ENCODE data around the gene TRIM17.

Gene TRIM17

DNA sequence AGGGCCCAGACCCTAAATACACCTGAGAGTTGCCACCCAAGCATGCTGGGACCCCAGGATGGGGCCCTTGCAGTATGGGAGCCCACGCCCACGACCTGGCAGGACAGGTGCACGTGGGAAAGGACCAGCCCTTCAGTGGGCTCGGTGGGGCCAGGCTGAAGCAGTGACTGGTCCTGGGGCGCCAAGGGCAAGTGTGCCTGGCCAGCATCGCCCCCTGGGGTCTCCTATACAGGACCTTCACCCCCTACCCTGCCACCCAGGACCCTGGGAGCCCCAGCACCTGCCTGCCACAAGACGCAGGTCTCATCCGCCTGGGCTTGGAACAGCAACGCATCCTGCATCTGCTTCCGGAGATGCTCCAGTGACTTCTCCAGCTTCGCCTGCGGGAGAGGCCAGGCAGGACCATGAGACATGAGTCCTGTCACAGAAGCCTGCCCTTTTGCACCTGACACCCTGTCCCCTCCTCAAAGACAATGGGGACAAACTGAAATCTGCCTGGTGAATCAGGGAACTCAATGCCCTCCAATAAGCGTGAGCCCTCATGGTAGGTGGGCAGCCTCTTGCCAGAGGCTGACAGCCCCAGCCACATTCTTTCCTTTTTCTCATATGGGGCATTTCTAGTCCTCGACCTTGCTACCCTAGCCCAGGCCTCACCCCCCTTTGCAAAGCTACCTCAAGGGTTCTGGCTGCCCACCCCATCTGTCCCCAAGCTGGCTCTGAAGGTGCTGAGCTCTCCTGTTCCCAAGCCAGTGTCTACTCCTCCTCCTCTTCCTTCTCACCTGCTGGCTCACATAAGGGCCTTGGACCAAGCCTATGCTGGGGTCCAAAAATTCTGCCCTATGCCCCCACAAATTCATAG, 14.7 kb downstream of the TRIM17 start:
- H3K27me3 ChIP-seq (ENCODE audit: control insufficient read depth in 1 of 2, insufficient read depth in 2 of 2, low read length in 2 of 2): no peaks in the 10 kb centered on the region
- peaks cover 11 to 49% of the 10 kb centered on the region in 2 donors for H3K36me3 ChIP-seq (ENCODE audit: control insufficient read depth in 1 of 2, insufficient read depth in 2 of 2, low read length in 2 of 2)
- no peak overlapping the region for H3K4me3 ChIP-seq (ENCODE audit: low read depth in 1 of 2, low read length in 2 of 2)
- H3K27ac ChIP-seq (ENCODE audit: low read depth, low read length): no peak overlapping the region
- H3K9me3 ChIP-seq (ENCODE audit: control insufficient read depth in 1 of 2, low read length in 2 of 2): no peaks in the 10 kb centered on the region
- peaks cover 21 to 28% of the 10 kb centered on the region in 2 donors for H3K4me1 ChIP-seq (ENCODE audit: control insufficient read depth in 1 of 2, insufficient read depth in 2 of 2, low read length in 2 of 2)
- no peak overlapping the region for H3K9ac ChIP-seq (ENCODE audit: low read depth in 1 of 2, low read length in 2 of 2)

DNA sequence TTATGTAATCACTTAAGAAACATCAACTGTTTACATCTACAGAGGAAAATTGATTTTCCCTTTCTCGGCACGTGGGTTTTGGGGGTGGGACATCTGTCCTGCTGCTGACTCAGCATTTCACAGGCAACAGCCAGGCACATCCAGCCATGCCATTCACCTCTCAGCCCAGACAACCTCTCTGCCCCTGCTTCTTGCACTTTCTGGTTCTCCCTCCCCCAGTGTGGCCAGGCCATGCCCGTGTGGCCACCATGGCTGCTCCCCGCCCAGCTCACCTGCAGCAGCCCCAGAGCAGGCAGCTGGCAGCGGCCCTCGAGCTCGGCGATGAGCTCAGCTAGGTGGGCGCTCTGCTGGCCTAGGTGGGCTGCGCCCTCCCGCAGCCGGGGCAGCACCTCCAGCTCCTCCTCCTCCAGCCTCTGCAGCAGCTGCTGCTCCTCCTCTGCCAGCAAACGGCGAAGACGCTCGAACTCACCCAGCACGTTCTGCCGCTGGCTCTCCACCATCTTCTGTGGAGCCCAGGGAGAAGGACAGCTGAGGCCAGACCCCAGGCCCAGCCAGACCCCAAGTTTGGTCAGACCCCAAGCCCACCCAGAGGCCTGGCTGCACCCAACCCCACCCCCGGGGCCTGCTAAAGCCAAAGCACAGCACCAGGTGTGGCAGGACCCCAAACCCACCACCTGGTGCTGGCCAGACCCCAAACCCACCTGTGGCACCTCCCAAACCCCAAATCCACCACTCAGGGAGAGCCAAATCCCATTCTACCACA, 15.8 kb downstream of the TRIM17 start:
- no peaks in the 10 kb centered on the region for H3K27me3 ChIP-seq (ENCODE audit: control insufficient read depth in 1 of 2, insufficient read depth in 2 of 2, low read length in 2 of 2)
- H3K27ac ChIP-seq (ENCODE audit: low read depth, low read length): no peak overlapping the region
- H3K4me1 ChIP-seq (ENCODE audit: control insufficient read depth in 1 of 2, insufficient read depth in 2 of 2, low read length in 2 of 2): peaks cover 21 to 28% of the 10 kb centered on the region in 2 donors
- H3K9ac ChIP-seq (ENCODE audit: low read depth in 1 of 2, low read length in 2 of 2): no peak overlapping the region
- H3K36me3 ChIP-seq (ENCODE audit: control insufficient read depth in 1 of 2, insufficient read depth in 2 of 2, low read length in 2 of 2): peaks cover 21 to 60% of the 10 kb centered on the region in 2 donors
- no peaks in the 10 kb centered on the region for H3K9me3 ChIP-seq (ENCODE audit: control insufficient read depth in 1 of 2, low read length in 2 of 2)
- H3K4me3 ChIP-seq (ENCODE audit: low read depth in 1 of 2, low read length in 2 of 2): no peak overlapping the region

- peaks cover 24 to 63% of the 10 kb centered on the region in 2 donors for H3K36me3 ChIP-seq (ENCODE audit: control insufficient read depth in 1 of 2, insufficient read depth in 2 of 2, low read length in 2 of 2)
- H3K9ac ChIP-seq (ENCODE audit: low read depth in 1 of 2, low read length in 2 of 2): no peak overlapping the region
- H3K27ac ChIP-seq (ENCODE audit: low read depth, low read length): no peak overlapping the region
- H3K4me3 ChIP-seq (ENCODE audit: low read depth in 1 of 2, low read length in 2 of 2): no peak overlapping the region
- no peaks in the 10 kb centered on the region for H3K9me3 ChIP-seq (ENCODE audit: control insufficient read depth in 1 of 2, low read length in 2 of 2)
- no peaks in the 10 kb centered on the region for H3K27me3 ChIP-seq (ENCODE audit: control insufficient read depth in 1 of 2, insufficient read depth in 2 of 2, low read length in 2 of 2)
- peaks cover 15 to 23% of the 10 kb centered on the region in 2 donors for H3K4me1 ChIP-seq (ENCODE audit: control insufficient read depth in 1 of 2, insufficient read depth in 2 of 2, low read length in 2 of 2)
Measured at GRCh38 chr1:228400237-228400651, 16.4 kb downstream of the TRIM17 start.

- Histone ChIP-seq H3K4me3 (ENCODE audit: low read depth in 1 of 2, low read length in 2 of 2) (no peak overlapping the region), H3K27ac (ENCODE audit: low read depth, low read length) (no peak overlapping the region), H3K4me1 (ENCODE audit: control insufficient read depth in 1 of 2, insufficient read depth in 2 of 2, low read length in 2 of 2) (peaks cover 10 to 17% of the 10 kb centered on the region in 2 donors), H3K9ac (ENCODE audit: low read depth in 1 of 2, low read length in 2 of 2) (no peak overlapping the region), H3K27me3 (ENCODE audit: control insufficient read depth in 1 of 2, insufficient read depth in 2 of 2, low read length in 2 of 2) (no peaks in the 10 kb centered on the region), H3K36me3 (ENCODE audit: control insufficient read depth in 1 of 2, insufficient read depth in 2 of 2, low read length in 2 of 2) (peaks cover 24 to 69% of the 10 kb centered on the region in 2 donors), H3K9me3 (ENCODE audit: control insufficient read depth in 1 of 2, low read length in 2 of 2) (no peaks in the 10 kb centered on the region)
Measured at GRCh38 chr1:228399531-228400236, 17.0 kb downstream of the TRIM17 start.

- H3K9ac ChIP-seq (ENCODE audit: low read depth in 1 of 2, low read length in 2 of 2): no peak overlapping the region
- H3K27ac ChIP-seq (ENCODE audit: low read depth, low read length): no peak overlapping the region
- H3K27me3 ChIP-seq (ENCODE audit: control insufficient read depth in 1 of 2, insufficient read depth in 2 of 2, low read length in 2 of 2): no peaks in the 10 kb centered on the region
- H3K9me3 ChIP-seq (ENCODE audit: control insufficient read depth in 1 of 2, low read length in 2 of 2): no peaks in the 10 kb centered on the region
- H3K4me1 ChIP-seq (ENCODE audit: control insufficient read depth in 1 of 2, insufficient read depth in 2 of 2, low read length in 2 of 2): peaks cover 2 to 9% of the 10 kb centered on the region in 2 donors
- peaks cover 24 to 71% of the 10 kb centered on the region in 2 donors for H3K36me3 ChIP-seq (ENCODE audit: control insufficient read depth in 1 of 2, insufficient read depth in 2 of 2, low read length in 2 of 2)
- no peak overlapping the region for H3K4me3 ChIP-seq (ENCODE audit: low read depth in 1 of 2, low read length in 2 of 2)
Measured at GRCh38 chr1:228398741-228399461, 17.8 kb downstream of the TRIM17 start.

DNA sequence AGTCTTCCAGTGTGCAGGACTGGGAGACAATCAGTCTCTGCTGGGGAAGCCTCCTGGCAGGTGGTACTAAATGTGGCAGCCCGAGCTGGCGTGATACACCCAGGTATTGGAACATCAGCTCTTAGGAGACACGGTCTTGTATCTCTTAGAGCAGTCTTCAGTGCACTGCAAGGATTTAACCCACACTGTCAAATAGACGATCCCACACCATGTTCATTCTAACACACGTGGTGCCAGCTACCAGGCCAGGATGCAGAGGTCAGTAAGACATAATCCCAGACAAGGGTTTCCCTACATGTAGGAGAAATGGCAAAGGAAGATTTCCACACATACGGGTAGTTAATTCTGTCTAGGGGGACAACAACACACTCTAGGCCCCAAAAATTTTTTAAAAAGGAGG, 18.7 kb downstream of the TRIM17 start:
- H3K27ac ChIP-seq (ENCODE audit: low read depth, low read length): no peak overlapping the region
- peaks cover 24 to 68% of the 10 kb centered on the region in 2 donors for H3K36me3 ChIP-seq (ENCODE audit: control insufficient read depth in 1 of 2, insufficient read depth in 2 of 2, low read length in 2 of 2)
- H3K9me3 ChIP-seq (ENCODE audit: control insufficient read depth in 1 of 2, low read length in 2 of 2): no peaks in the 10 kb centered on the region
- no peak overlapping the region for H3K9ac ChIP-seq (ENCODE audit: low read depth in 1 of 2, low read length in 2 of 2)
- H3K27me3 ChIP-seq (ENCODE audit: control insufficient read depth in 1 of 2, insufficient read depth in 2 of 2, low read length in 2 of 2): no peaks in the 10 kb centered on the region
- H3K4me1 ChIP-seq (ENCODE audit: control insufficient read depth in 1 of 2, insufficient read depth in 2 of 2, low read length in 2 of 2): peaks cover 0 to 3% of the 10 kb centered on the region in 2 donors
- no peak overlapping the region for H3K4me3 ChIP-seq (ENCODE audit: low read depth in 1 of 2, low read length in 2 of 2)

GRCh38 chr1:228396770-228397662, 19.6 kb downstream of the TRIM17 start:
- H3K27me3 ChIP-seq (ENCODE audit: control insufficient read depth in 1 of 2, insufficient read depth in 2 of 2, low read length in 2 of 2): no peaks in the 10 kb centered on the region
- no peak overlapping the region for H3K4me3 ChIP-seq (ENCODE audit: low read depth in 1 of 2, low read length in 2 of 2)
- no peak overlapping the region for H3K9ac ChIP-seq (ENCODE audit: low read depth in 1 of 2, low read length in 2 of 2)
- H3K4me1 ChIP-seq (ENCODE audit: control insufficient read depth in 1 of 2, insufficient read depth in 2 of 2, low read length in 2 of 2): no peaks in the 10 kb centered on the region
- peaks cover 24 to 64% of the 10 kb centered on the region in 2 donors for H3K36me3 ChIP-seq (ENCODE audit: control insufficient read depth in 1 of 2, insufficient read depth in 2 of 2, low read length in 2 of 2)
- H3K9me3 ChIP-seq (ENCODE audit: control insufficient read depth in 1 of 2, low read length in 2 of 2): no peaks in the 10 kb centered on the region
- no peak overlapping the region for H3K27ac ChIP-seq (ENCODE audit: low read depth, low read length)

GRCh38 chr1:228394571-228395394, 21.9 kb downstream of the TRIM17 start:
- Histone ChIP-seq H3K27ac (ENCODE audit: low read depth, low read length) (no peak overlapping the region), H3K27me3 (ENCODE audit: control insufficient read depth in 1 of 2, insufficient read depth in 2 of 2, low read length in 2 of 2) (no peaks in the 10 kb centered on the region), H3K4me1 (ENCODE audit: control insufficient read depth in 1 of 2, insufficient read depth in 2 of 2, low read length in 2 of 2) (no peaks in the 10 kb centered on the region), H3K36me3 (ENCODE audit: control insufficient read depth in 1 of 2, insufficient read depth in 2 of 2, low read length in 2 of 2) (peaks cover 13 to 51% of the 10 kb centered on the region in 2 donors), H3K9me3 (ENCODE audit: control insufficient read depth in 1 of 2, low read length in 2 of 2) (no peaks in the 10 kb centered on the region), H3K9ac (ENCODE audit: low read depth in 1 of 2, low read length in 2 of 2) (no peak overlapping the region), H3K4me3 (ENCODE audit: low read depth in 1 of 2, low read length in 2 of 2) (no peak overlapping the region)

Measured in duodenal mucosa (tissue), 2 donors.